H9 (cell line): ENCODE data around the gene OSBPL2. TPM values are rescaled to one million over a fixed set of nuclear protein-coding genes. Genes with fewer than 3 reads are reported as not detected.

Experiments
- DNase-seq: peaks from one replicate; pipeline ENCODE4 v3.0.0-alpha.2; 2017
- H2AFZ ChIP-seq: one replicate; pipeline ENCODE4 v1.6.1; 2013; ENCODE audit warnings: mild to moderate bottlenecking, low read length, control low read depth, moderate library complexity
- H2AK5ac ChIP-seq: 2 replicates; pipeline ENCODE4 v1.6.1; 2013; ENCODE audit warnings: low read length, control low read depth, mixed read lengths; ENCODE audit not compliant: insufficient read length
- H2BK120ac ChIP-seq: one replicate; pipeline ENCODE4 v1.6.1; 2013; ENCODE audit warnings: low read depth, mild to moderate bottlenecking, low read length, control low read depth, inconsistent platforms; ENCODE audit not compliant: poor library complexity, severe bottlenecking
- H2BK12ac ChIP-seq: 2 replicates; pipeline ENCODE4 v1.6.1; 2013; ENCODE audit warnings: low read length, control low read depth, mixed read lengths, low read depth; ENCODE audit not compliant: insufficient read length
- H2BK15ac ChIP-seq: 2 replicates; pipeline ENCODE4 v1.6.1; 2013; ENCODE audit warnings: low read depth, low read length, control low read depth
- H2BK20ac ChIP-seq: one replicate; pipeline ENCODE4 v1.6.1; 2013; ENCODE audit warnings: low read depth, mild to moderate bottlenecking, low read length, control low read depth, inconsistent platforms; ENCODE audit not compliant: poor library complexity, severe bottlenecking
- H2BK5ac ChIP-seq: 2 replicates; pipeline ENCODE4 v1.6.1; 2013; ENCODE audit warnings: low read length, control low read depth, mixed read lengths; ENCODE audit not compliant: insufficient read length
- H3K14ac ChIP-seq: 2 replicates; pipeline ENCODE4 v1.6.1; 2013; ENCODE audit warnings: low read length, control low read depth; ENCODE audit not compliant: insufficient read depth
- H3K18ac ChIP-seq: 2 replicates; pipeline ENCODE4 v1.6.1; 2013; ENCODE audit warnings: low read depth, mild to moderate bottlenecking, mixed read lengths, low read length, control low read depth; ENCODE audit not compliant: insufficient read length
- H3K23ac ChIP-seq: 2 replicates; pipeline ENCODE4 v1.6.1; 2013; ENCODE audit warnings: low read length, control low read depth, mixed read lengths, low read depth; ENCODE audit not compliant: insufficient read length
- H3K23me2 ChIP-seq: 2 replicates; pipeline ENCODE4 v1.6.1; 2013; ENCODE audit warnings: low read depth, mild to moderate bottlenecking, mixed read lengths, low read length, control low read depth; ENCODE audit not compliant: insufficient read length, poor library complexity, severe bottlenecking
- H3K27ac ChIP-seq: 2 replicates; pipeline ENCODE4 v1.5.1; 2013; ENCODE audit warnings: low read length, control low read depth, mixed read lengths, low read depth; ENCODE audit not compliant: insufficient read length
- H3K27me3 ChIP-seq: 2 replicates; pipeline ENCODE4 v1.6.1; 2013; ENCODE audit warnings: low read length, control low read depth, inconsistent platforms; ENCODE audit not compliant: insufficient read depth
- H3K4ac ChIP-seq: 2 replicates; pipeline ENCODE4 v1.6.1; 2013; ENCODE audit warnings: low read depth, mild to moderate bottlenecking, control low read depth, inconsistent platforms, low read length, moderate library complexity
- H3K4me1 ChIP-seq: 2 replicates; pipeline ENCODE4 v1.6.1; 2013; ENCODE audit warnings: low read length, control low read depth, inconsistent platforms; ENCODE audit not compliant: insufficient read depth
- H3K4me2 ChIP-seq: 2 replicates; pipeline ENCODE4 v1.6.1; 2013; ENCODE audit warnings: low read length, control low read depth, mixed read lengths; ENCODE audit not compliant: insufficient read length, insufficient read depth
- H3K56ac ChIP-seq: 2 replicates; pipeline ENCODE4 v1.6.1; 2013; ENCODE audit warnings: low read depth, mild to moderate bottlenecking, mixed read lengths, low read length, control low read depth; ENCODE audit not compliant: insufficient read length
- H3K79me1 ChIP-seq: 2 replicates; pipeline ENCODE4 v1.6.1; 2013; ENCODE audit warnings: low read depth, mild to moderate bottlenecking, moderate library complexity, low read length, control low read depth, inconsistent platforms; ENCODE audit not compliant: insufficient read depth, poor library complexity, severe bottlenecking
- H3K79me2 ChIP-seq: 2 replicates; pipeline ENCODE4 v1.6.1; 2013; ENCODE audit warnings: low read length, control low read depth, inconsistent platforms; ENCODE audit not compliant: insufficient read depth
- H3K9ac ChIP-seq: 2 replicates; pipeline ENCODE4 v1.6.1; 2013; ENCODE audit warnings: low read length, control low read depth, mixed read lengths; ENCODE audit not compliant: insufficient read length; ENCODE audit errors: extremely low read depth
- H3K9me3 ChIP-seq: one replicate; pipeline ENCODE4 v1.6.1; 2013; ENCODE audit warnings: low read depth, low read length, inconsistent platforms; ENCODE audit not compliant: control insufficient read depth
- H3T11ph ChIP-seq: one replicate; pipeline ENCODE4 v1.6.1; 2013; ENCODE audit warnings: mild to moderate bottlenecking, low read length, control low read depth, inconsistent platforms
- H4K20me1 ChIP-seq: one replicate; pipeline ENCODE4 v1.6.1; 2013; ENCODE audit not compliant: control insufficient read depth, insufficient read length, insufficient read depth
- H4K5ac ChIP-seq: 2 replicates; pipeline ENCODE4 v1.6.1; 2013; ENCODE audit warnings: low read depth, mild to moderate bottlenecking, mixed read lengths, low read length, control low read depth; ENCODE audit not compliant: insufficient read length
- H4K8ac ChIP-seq: replicated peaks from 2 replicates; pipeline ENCODE4 v1.6.1; 2013; ENCODE audit warnings: low read length, control low read depth, mixed read lengths, low read depth; ENCODE audit not compliant: insufficient read length
- H4K91ac ChIP-seq: 2 replicates; pipeline ENCODE4 v1.6.1; 2013; ENCODE audit warnings: low read depth, mild to moderate bottlenecking, moderate library complexity, mixed read lengths, low read length, control low read depth; ENCODE audit not compliant: insufficient read length
- H3K27ac Mint-ChIP-seq, 3 experiments: 2 replicates in 2 of 3; 3 replicates in 1 of 3; pipeline ENCODE4 v1.8.0; 2020 to 2021; ENCODE audit warnings: mixed read lengths in 3 of 3, mild to moderate bottlenecking in 1 of 3, moderate library complexity in 1 of 3
- H3K27me3 Mint-ChIP-seq: 2 replicates; pipeline ENCODE4 v1.8.0; 2021; ENCODE audit warnings: low read depth, mild to moderate bottlenecking, moderate library complexity, mixed read lengths
- H3K36me3 Mint-ChIP-seq, 3 experiments: 2 replicates in 2 of 3; 3 replicates in 1 of 3; pipeline ENCODE4 v1.8.0; 2020 to 2021; ENCODE audit warnings: low read depth in 3 of 3, mixed read lengths in 3 of 3; ENCODE audit not compliant: insufficient read depth in 1 of 3
- H3K4me1 Mint-ChIP-seq, 2 experiments: 2 replicates each; pipeline ENCODE4 v1.8.0; 2020; ENCODE audit warnings: mixed read lengths in 2 of 2
- H3K4me3 Mint-ChIP-seq, 2 experiments: 2 replicates in 1 of 2; 3 replicates in 1 of 2; pipeline ENCODE4 v1.8.0; 2020 to 2021; ENCODE audit warnings: mild to moderate bottlenecking in 2 of 2, mixed read lengths in 2 of 2, moderate library complexity in 1 of 2
- H3K9me3 Mint-ChIP-seq, 2 experiments: 2 replicates in 1 of 2; 3 replicates in 1 of 2; pipeline ENCODE4 v1.8.0; 2020; ENCODE audit warnings: mild to moderate bottlenecking in 2 of 2, mixed read lengths in 2 of 2, moderate library complexity in 1 of 2
- CTCF ChIP-seq: fragments of 200-600 bp; sonication (generic); conservative IDR thresholded peaks from 3 replicates; pipeline ENCODE4 v1.8.0; 2021; ENCODE audit warnings: antibody characterized with exemption, mild to moderate bottlenecking
- WGBS: extraction: QIAGEN DNeasy Blood & Tissue Kit; methylation state at CpG from one replicate; pipeline ENCODE4 v1.1.7; 2013; ENCODE audit warnings: missing lambda C conversion rate, low lambda C conversion rate, mixed read lengths; ENCODE audit not compliant: insufficient read length; ENCODE audit errors: extremely low coverage; 5-methylcytosine and 5-hydroxymethylcytosine counted together
- total RNA-seq: library from RNA; stranded (reverse); gene quantifications from 2 replicates; pipeline ENCODE4 v1.2.1, GENCODE V29; 2021

Gene OSBPL2
- total RNA-seq, 1 experiment from 2014 or later = 47.3 TPM

GRCh38 chr20:62329389-62330377, 91.4 kb downstream of the OSBPL2 start:
- Mint-ChIP-seq H3K27ac (no peak overlapping the region), H3K36me3 (peaks cover 19 to 64% (median 59%) of the 10 kb centered on the region in 3 experiments; a peak in 6 of 7 replicates), H3K9me3 (no peaks in the 10 kb centered on the region; a peak in 2 of 5 replicates), H3K4me3 (no peak overlapping the region), H3K4me1 (peaks cover 0 to 3% of the 10 kb centered on the region in 2 experiments; a peak in 1 of 4 replicates), H3K27me3 (no peaks in the 10 kb centered on the region; the same call in none of the 2 replicates)
- Histone ChIP-seq H3K4ac (no peak overlapping the region), H3K79me2 (no peaks in the 10 kb centered on the region), H3K4me1 (no peaks in the 10 kb centered on the region), H2AFZ (no peak overlapping the region), H3K27ac (no peak overlapping the region), H4K20me1 (no peaks in the 10 kb centered on the region), H2BK12ac (no peak overlapping the region), H3T11ph (no peak overlapping the region), H3K9me3 (no peaks in the 10 kb centered on the region), H2BK120ac (no peak overlapping the region), H2AK5ac (no peak overlapping the region), H3K18ac (no peak overlapping the region), H3K14ac (no peak overlapping the region), H3K9ac (no peak overlapping the region), H2BK20ac (no peak overlapping the region), H4K5ac (no peak overlapping the region), H2BK5ac (no peak overlapping the region), H3K79me1 (no peaks in the 10 kb centered on the region), H3K4me2 (no peak overlapping the region), H3K23me2 (no peaks in the 10 kb centered on the region), H2BK15ac (no peak overlapping the region), H3K23ac (no peak overlapping the region), H4K91ac (no peak overlapping the region), H3K56ac (no peak overlapping the region), H4K8ac (no peak overlapping the region), H3K27me3 (no peaks in the 10 kb centered on the region)
- no peak for DNase-seq
- no peak for TF ChIP-seq CTCF
- WGBS = no CpG with 5 or more reads among the region's 37 CpGs
